PC-3 (cell line): Measurements from ENCODE around the gene EHD3. TPM values are rescaled to one million over a fixed set of nuclear protein-coding genes. Genes with fewer than 3 reads are reported as not detected.

Experiments used
- ATAC-seq: fragments of 200-7000 bp; cut with Tn5 transposase; 2 replicates; pipeline ENCODE4 v1.9.1; 2020; ENCODE audit warnings: mild to moderate bottlenecking, moderate library complexity
- BruUV-seq: library from RNA; stranded (reverse); fragments of 400-500 nt; replicated peaks from 2 replicates; lab custom pipeline; 2021; lab: Mats Ljungman, UMichigan
- CTCF ChIA-PET: fragments of 300-600 bp; sonication (Branson Sonifier 250); formaldehyde crosslinking; loops from one replicate; lab custom pipeline; 2022; ENCODE audit warnings: antibody characterized with exemption; lab: Charles Lee
- POLR2A ChIA-PET: fragments of 300-600 bp; sonication (Branson Sonifier 250); formaldehyde crosslinking; loops from one replicate; lab custom pipeline; 2022; ENCODE audit warnings: antibody characterized with exemption; ENCODE audit not compliant: unreplicated experiment; lab: Charles Lee
- DNase-seq: peaks from one replicate; pipeline ENCODE4 v3.0.0-alpha.2; 2015
- H2AFZ ChIP-seq: fragments of 300-600 bp; sonication (generic); 2 replicates; pipeline ENCODE4 v1.6.0; 2016; ENCODE audit warnings: antibody characterized with exemption, low read length
- H3F3A ChIP-seq: fragments of 300-600 bp; sonication (generic); one replicate; pipeline ENCODE4 v1.6.0; 2017; ENCODE audit warnings: antibody characterized with exemption, low read length, control low read depth, mild to moderate bottlenecking; ENCODE audit not compliant: unreplicated experiment
- H3K27ac ChIP-seq: fragments of 300-600 bp; sonication (generic); 2 replicates; pipeline ENCODE4 v1.5.1; 2016; ENCODE audit warnings: mild to moderate bottlenecking, low read length
- H3K27me3 ChIP-seq: fragments of 300-600 bp; sonication (generic); 2 replicates; pipeline ENCODE4 v1.6.1; 2016; ENCODE audit warnings: low read length, mixed read lengths
- H3K36me3 ChIP-seq: fragments of 300-600 bp; sonication (generic); 2 replicates; pipeline ENCODE4 v1.6.1; 2016; ENCODE audit warnings: low read depth, mixed run types, low read length, mixed read lengths
- H3K4me1 ChIP-seq: fragments of 300-600 bp; sonication (generic); 2 replicates; pipeline ENCODE4 v1.5.1; 2016; ENCODE audit warnings: low read length; ENCODE audit not compliant: insufficient read depth
- H3K4me2 ChIP-seq: fragments of 300-600 bp; sonication (generic); 2 replicates; pipeline ENCODE4 v1.6.0; 2016; ENCODE audit warnings: low read length
- H3K4me3 ChIP-seq: fragments of 300-600 bp; sonication (generic); 2 replicates; pipeline ENCODE4 v1.5.1; 2016; ENCODE audit warnings: mild to moderate bottlenecking, low read length, mixed read lengths
- H3K79me2 ChIP-seq: fragments of 300-600 bp; sonication (generic); 2 replicates; pipeline ENCODE4 v1.6.1; 2017; ENCODE audit warnings: low read length, mixed read lengths
- H3K9ac ChIP-seq: fragments of 300-600 bp; sonication (generic); 2 replicates; pipeline ENCODE4 v1.6.0; 2016; ENCODE audit warnings: mild to moderate bottlenecking, low read length
- H3K9me2 ChIP-seq: fragments of 300-600 bp; sonication (generic); replicated peaks from 2 replicates; pipeline ENCODE4 v1.6.1; 2016; ENCODE audit warnings: mixed run types, low read length, mixed read lengths
- H3K9me3 ChIP-seq: fragments of 300-600 bp; sonication (generic); 2 replicates; pipeline ENCODE4 v1.6.1; 2016; ENCODE audit warnings: low read length, mixed read lengths
- H4K20me1 ChIP-seq: fragments of 300-600 bp; sonication (generic); 2 replicates; pipeline ENCODE4 v1.6.1; 2016; ENCODE audit warnings: low read length, mixed read lengths
- CTCF ChIP-seq: fragments of 300-600 bp; sonication (generic); conservative IDR thresholded peaks from 2 replicates; pipeline ENCODE4 v1.5.1; 2017; ENCODE audit warnings: antibody characterized with exemption, low read depth, mild to moderate bottlenecking, low read length
- EZH2 ChIP-seq: fragments of 300-600 bp; sonication (generic); IDR thresholded peaks from one replicate; pipeline ENCODE4 v1.6.1; 2017; ENCODE audit warnings: antibody characterized with exemption, mild to moderate bottlenecking, low read length; ENCODE audit not compliant: unreplicated experiment
- EZH2phosphoT487 ChIP-seq: fragments of 300-600 bp; sonication (generic); IDR thresholded peaks from 2 replicates; pipeline ENCODE4 v1.6.1; 2018; ENCODE audit warnings: mild to moderate bottlenecking, antibody characterized with exemption, low read length, borderline replicate concordance
- intact Hi-C: fragments of 100-400 bp; cut with micrococcal nuclease; formaldehyde crosslinking; loops from 2 replicates; pipeline ENCODE4 v1.9.0; 2023
- total RNA-seq: library from RNA; depleted of rRNA; stranded (reverse); fragments of >200 nt; gene quantifications from 2 replicates; pipeline ENCODE4 v1.2.3, GENCODE V29; 2014

EHD3 gene
- total RNA-seq, 1 experiment from 2014 or later = 4.4 TPM

GRCh38 chr2:31253356-31254131 lies 19.6 kb downstream of the EHD3 start:
- Histone ChIP-seq H3K27me3 (no peaks in the 10 kb centered on the region), H3K9me2 (no peaks in the 10 kb centered on the region), H3K27ac (no peak overlapping the region), H4K20me1 (no peaks in the 10 kb centered on the region), H3K9ac (no peak overlapping the region), H3K4me3 (no peak overlapping the region), H2AFZ (no peak overlapping the region), H3F3A (no peaks in the 10 kb centered on the region), H3K9me3 (no peaks in the 10 kb centered on the region), H3K4me1 (peaks cover 12% of the 10 kb centered on the region; the same call in 1 of the 2 replicates), H3K36me3 (no peaks in the 10 kb centered on the region), H3K79me2 (no peaks in the 10 kb centered on the region), H3K4me2 (no peak overlapping the region)
- DNase-seq (peak; percentile 31), ATAC-seq (no peak)
- BruUV-seq = no TSS peak
- POLR2A ChIA-PET = no interaction called here
- CTCF ChIA-PET = no interaction called here
- TF ChIP-seq EZH2 (no peak), EZH2phosphoT487 (no peak), CTCF (no peak)
- intact Hi-C loops = no loop called here

GRCh38 chr2:31254237-31255203 lies 20.6 kb downstream of the EHD3 start:
- Histone ChIP-seq H3K4me3 (no peak overlapping the region), H3K27ac (no peak overlapping the region), H3K79me2 (no peaks in the 10 kb centered on the region), H3F3A (no peaks in the 10 kb centered on the region), H3K27me3 (no peaks in the 10 kb centered on the region), H3K4me2 (no peak overlapping the region), H3K9me2 (no peaks in the 10 kb centered on the region), H3K9ac (no peak overlapping the region), H4K20me1 (no peaks in the 10 kb centered on the region), H3K9me3 (no peaks in the 10 kb centered on the region), H2AFZ (no peak overlapping the region), H3K4me1 (peaks cover 12% of the 10 kb centered on the region; the same call in 1 of the 2 replicates), H3K36me3 (no peaks in the 10 kb centered on the region)
- TF ChIP-seq CTCF (no peak), EZH2 (no peak), EZH2phosphoT487 (no peak)
- POLR2A ChIA-PET = no interaction called here
- DNase-seq = no peak
- BruUV-seq = no TSS peak
- intact Hi-C loops = no loop called here
- CTCF ChIA-PET = no interaction called here
- ATAC-seq = no peak
